ENCODE measurements around the gene NR5A2. TPM values are rescaled to one million over a fixed set of nuclear protein-coding genes. Genes with fewer than 3 reads are reported as not detected.

The NR5A2 gene
- total RNA-seq, 1 experiment from 2014 or later = 2.1 TPM

DNA sequence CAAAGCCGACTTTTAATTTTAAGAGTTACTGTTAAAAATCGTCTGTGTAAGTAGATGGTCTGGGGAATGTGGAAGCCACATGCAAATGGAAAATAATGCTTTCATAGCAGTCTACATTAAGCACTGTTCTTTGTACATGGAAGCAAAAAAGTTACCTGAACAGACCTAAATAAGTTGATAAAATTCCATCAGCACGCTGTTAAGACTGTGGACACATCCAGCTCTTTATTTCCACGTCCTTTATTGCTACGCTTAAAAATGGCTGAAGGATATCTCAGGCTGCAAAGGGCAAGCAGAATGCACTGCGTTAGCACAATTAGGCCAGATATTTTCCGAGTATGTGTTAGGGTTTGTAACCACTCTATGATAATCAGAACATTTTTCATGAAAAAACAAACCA lies 22.3 kb downstream of the NR5A2 start:
- Histone ChIP-seq H2AFZ (no peak overlapping the region), H3K9me2 (ENCODE audit: insufficient read depth) (no peaks in the 10 kb centered on the region), H3F3A (ENCODE audit: insufficient read depth, low read depth) (no peaks in the 10 kb centered on the region), H3K4me2 (no peak overlapping the region), H3K36me3 (ENCODE audit: low read depth) (no peaks in the 10 kb centered on the region), H3K79me2 (ENCODE audit: low read depth) (no peaks in the 10 kb centered on the region), H3K27ac (no peak overlapping the region), H3K4me1 (replicated peaks; ENCODE audit: insufficient read depth) (no peaks in the 10 kb centered on the region), H3K4me3 (no peak overlapping the region), H3K27me3 (ENCODE audit: insufficient read depth, low read depth) (no peaks in the 10 kb centered on the region), H3K9me3 (ENCODE audit: insufficient read depth, low read depth) (no peaks in the 10 kb centered on the region), H4K20me1 (ENCODE audit: insufficient read depth) (no peaks in the 10 kb centered on the region)
- POLR2A ChIA-PET (ENCODE audit: unreplicated experiment) = no interaction called here
- no peak for TF ChIP-seq EZH2 (IDR thresholded peaks at IDR 0.05; ENCODE audit: low read depth)
- TF ChIP-seq, protein P1, sequence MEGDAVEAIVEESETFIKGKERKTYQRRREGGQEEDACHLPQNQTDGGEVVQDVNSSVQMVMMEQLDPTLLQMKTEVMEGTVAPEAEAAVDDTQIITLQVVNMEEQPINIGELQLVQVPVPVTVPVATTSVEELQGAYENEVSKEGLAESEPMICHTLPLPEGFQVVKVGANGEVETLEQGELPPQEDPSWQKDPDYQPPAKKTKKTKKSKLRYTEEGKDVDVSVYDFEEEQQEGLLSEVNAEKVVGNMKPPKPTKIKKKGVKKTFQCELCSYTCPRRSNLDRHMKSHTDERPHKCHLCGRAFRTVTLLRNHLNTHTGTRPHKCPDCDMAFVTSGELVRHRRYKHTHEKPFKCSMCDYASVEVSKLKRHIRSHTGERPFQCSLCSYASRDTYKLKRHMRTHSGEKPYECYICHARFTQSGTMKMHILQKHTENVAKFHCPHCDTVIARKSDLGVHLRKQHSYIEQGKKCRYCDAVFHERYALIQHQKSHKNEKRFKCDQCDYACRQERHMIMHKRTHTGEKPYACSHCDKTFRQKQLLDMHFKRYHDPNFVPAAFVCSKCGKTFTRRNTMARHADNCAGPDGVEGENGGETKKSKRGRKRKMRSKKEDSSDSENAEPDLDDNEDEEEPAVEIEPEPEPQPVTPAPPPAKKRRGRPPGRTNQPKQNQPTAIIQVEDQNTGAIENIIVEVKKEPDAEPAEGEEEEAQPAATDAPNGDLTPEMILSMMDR (conservative IDR thresholded peaks at IDR 0.05) = no peak
- no TSS peak for BruUV-seq (replicated peaks)
- intact Hi-C loops (cut with micrococcal nuclease; ENCODE audit: unreplicated experiment) = no loop called here
- CTCF ChIA-PET = no interaction called here
- no peak for DNase-seq

DNA sequence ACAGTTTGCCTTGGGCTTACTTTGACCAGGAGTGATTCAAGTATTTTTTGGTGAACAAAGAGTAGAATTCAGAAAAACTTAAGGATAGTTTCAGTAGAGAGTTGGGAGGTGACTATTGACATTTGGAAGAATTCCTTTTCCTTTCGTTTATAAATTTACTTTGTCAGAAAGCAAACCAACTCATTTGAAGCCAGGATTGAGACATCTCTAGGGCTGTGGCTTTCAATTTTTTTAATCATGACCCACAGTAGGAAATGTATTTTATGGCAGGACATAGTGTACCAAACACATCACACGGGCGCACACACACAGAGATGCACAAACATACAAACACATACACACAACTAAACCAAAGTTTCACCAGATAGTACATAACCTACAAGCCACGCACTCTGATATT lies 24.1 kb downstream of the NR5A2 start:
- no TSS peak for BruUV-seq (replicated peaks)
- no peaks in the 10 kb centered on the region for H3K4me1 ChIP-seq (replicated peaks; ENCODE audit: insufficient read depth)
- no peak overlapping the region for H3K27ac ChIP-seq
- H3K36me3 ChIP-seq (ENCODE audit: low read depth) = no peaks in the 10 kb centered on the region
- TF ChIP-seq EZH2 (IDR thresholded peaks at IDR 0.05; ENCODE audit: low read depth) = no peak
- TF ChIP-seq, protein P1 (conservative IDR thresholded peaks at IDR 0.05) = no peak
- no peak overlapping the region for H3K4me3 ChIP-seq
- H3K9me2 ChIP-seq (ENCODE audit: insufficient read depth) = no peaks in the 10 kb centered on the region
- H3K27me3 ChIP-seq (ENCODE audit: insufficient read depth, low read depth) = no peaks in the 10 kb centered on the region
- CTCF ChIA-PET = no interaction called here
- H3K9me3 ChIP-seq (ENCODE audit: insufficient read depth, low read depth) = no peaks in the 10 kb centered on the region
- H3F3A ChIP-seq (ENCODE audit: insufficient read depth, low read depth) = no peaks in the 10 kb centered on the region
- H2AFZ ChIP-seq = no peak overlapping the region
- DNase-seq = no peak
- H4K20me1 ChIP-seq (ENCODE audit: insufficient read depth) = no peaks in the 10 kb centered on the region
- no peak overlapping the region for H3K4me2 ChIP-seq
- POLR2A ChIA-PET (ENCODE audit: unreplicated experiment) = no interaction called here
- intact Hi-C loops (cut with micrococcal nuclease; ENCODE audit: unreplicated experiment) = no loop called here
- H3K79me2 ChIP-seq (ENCODE audit: low read depth) = no peaks in the 10 kb centered on the region

DNA sequence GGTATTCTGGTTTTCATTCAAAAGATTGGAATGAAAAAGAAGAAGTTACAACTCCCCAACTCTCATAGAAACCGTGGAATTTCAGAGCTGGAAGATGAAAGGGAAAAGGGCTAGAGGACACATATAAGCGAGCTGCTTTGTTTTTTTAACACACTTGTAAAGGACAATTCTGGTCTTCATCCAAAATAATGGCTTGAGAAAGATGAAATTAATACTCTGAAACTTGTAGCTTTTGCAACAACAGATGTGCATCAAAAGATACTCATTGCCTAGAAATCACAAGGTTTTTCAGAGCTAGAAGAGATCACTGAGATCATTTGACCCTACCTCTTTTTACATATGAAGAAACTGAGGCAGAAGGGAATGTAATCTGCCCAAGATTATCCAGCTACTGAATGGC lies 25.6 kb downstream of the NR5A2 start:
- Histone ChIP-seq H2AFZ (no peak overlapping the region), H3K9me2 (ENCODE audit: insufficient read depth) (no peaks in the 10 kb centered on the region), H3K4me1 (replicated peaks; ENCODE audit: insufficient read depth) (no peaks in the 10 kb centered on the region), H3K79me2 (ENCODE audit: low read depth) (no peaks in the 10 kb centered on the region), H4K20me1 (ENCODE audit: insufficient read depth) (no peaks in the 10 kb centered on the region), H3K27me3 (ENCODE audit: insufficient read depth, low read depth) (no peaks in the 10 kb centered on the region), H3K36me3 (ENCODE audit: low read depth) (no peaks in the 10 kb centered on the region), H3F3A (ENCODE audit: insufficient read depth, low read depth) (no peaks in the 10 kb centered on the region), H3K27ac (no peak overlapping the region), H3K4me2 (no peak overlapping the region), H3K4me3 (no peak overlapping the region), H3K9me3 (ENCODE audit: insufficient read depth, low read depth) (no peaks in the 10 kb centered on the region)
- TF ChIP-seq, protein P1 (conservative IDR thresholded peaks at IDR 0.05) = no peak
- no peak for TF ChIP-seq EZH2 (IDR thresholded peaks at IDR 0.05; ENCODE audit: low read depth)
- BruUV-seq (replicated peaks) = no TSS peak
- intact Hi-C loops (cut with micrococcal nuclease; ENCODE audit: unreplicated experiment) = no loop called here
- ChIA-PET POLR2A (ENCODE audit: unreplicated experiment) (no interaction called here), CTCF (interaction anchor here (0.6 kb wide), 1 partner anchor 1904 kb away, joined by 3 read pairs; no protein-coding TSS in a partner anchor)
- DNase-seq = no peak

Data from PC-9 (cell line).